Gastroesophageal sphincter (tissue), 4 donors: ENCODE results near the gene UBE2J2. TPM values are rescaled to one million over a fixed set of nuclear protein-coding genes. Genes with fewer than 3 reads are reported as not detected.

Experiments
- ATAC-seq: fragments of 150-250 bp; one replicate; pipeline ENCODE4 v1.9.1; 2016; ENCODE audit warnings: mild to moderate bottlenecking, moderate library complexity
- H3K27ac ChIP-seq, 4 donors: fragments of 200-600 bp; sonication (generic) in 3 of 4; 1 replicate in 3 of 4; 2 replicates in 1 of 4; pipeline ENCODE4 v1.5.1; 2016 to 2019
- H3K27me3 ChIP-seq: fragments of 200-600 bp; sonication (generic); one replicate; pipeline ENCODE4 v1.5.1; 2019
- H3K36me3 ChIP-seq, 2 donors: fragments of 200-600 bp; sonication (generic); one replicate each; pipeline ENCODE4 v1.5.1; 2019; ENCODE audit warnings: control low read depth in 1 of 2
- H3K4me1 ChIP-seq, 3 donors: fragments of 200-600 bp; sonication (generic); 1 replicate in 2 of 3; 2 replicates in 1 of 3; pipeline ENCODE4 v1.5.1; 2016 to 2019; ENCODE audit warnings: control low read depth in 2 of 3
- H3K4me3 ChIP-seq, 2 donors: fragments of 200-600 bp; sonication (generic); one replicate each; pipeline ENCODE4 v1.5.1; 2019; ENCODE audit warnings: mild to moderate bottlenecking in 1 of 2, moderate library complexity in 1 of 2
- H3K9me3 ChIP-seq, 3 donors: fragments of 200-600 bp; sonication (generic); one replicate each; pipeline ENCODE4 v1.5.1; 2017 to 2019; ENCODE audit warnings: control low read depth in 2 of 3
- EP300 ChIP-seq: sonication (generic); formaldehyde crosslinking; IDR thresholded peaks from one replicate; pipeline ENCODE4 v1.6.1; 2017; ENCODE audit warnings: antibody characterized with exemption, mild to moderate bottlenecking
- POLR2A ChIP-seq, 2 donors: fragments of 450-650 bp; IDR thresholded peaks; one replicate each; pipeline ENCODE4 v1.6.1; 2017; ENCODE audit warnings: antibody characterized with exemption in 2 of 2, mild to moderate bottlenecking in 2 of 2, moderate library complexity in 1 of 2
- POLR2AphosphoS5 ChIP-seq: sonication (generic); formaldehyde crosslinking; IDR thresholded peaks from one replicate; pipeline ENCODE4 v1.6.1; 2017; ENCODE audit warnings: antibody characterized with exemption
- WGBS, 2 donors: methylation state at CpG; one replicate each; pipeline ENCODE4 v1.1.5; 2018; ENCODE audit warnings: low coverage in 1 of 2; 5-methylcytosine and 5-hydroxymethylcytosine counted together
- total RNA-seq, 4 donors: library from RNA; depleted of rRNA; stranded (reverse); fragments of >200 nt; gene quantifications; one replicate each; pipeline ENCODE4 v1.1.0, GENCODE V29; 2016
- TF ChIP-seq, protein P1 (sequence below), 4 experiments: fragments of 200-600 bp in 2 of 4; fragments of 450-650 bp in 2 of 4; sonication (generic) in 1 of 4; IDR thresholded peaks; one replicate each; pipeline ENCODE4 v1.5.1; 2017 to 2019; ENCODE audit warnings: antibody characterized with exemption in 4 of 4, mild to moderate bottlenecking in 2 of 4, moderate library complexity in 2 of 4

UBE2J2 gene
- total RNA-seq, 4 donors from 2014 or later = 28.1 to 47.0 (median 37.9) TPM

DNA sequence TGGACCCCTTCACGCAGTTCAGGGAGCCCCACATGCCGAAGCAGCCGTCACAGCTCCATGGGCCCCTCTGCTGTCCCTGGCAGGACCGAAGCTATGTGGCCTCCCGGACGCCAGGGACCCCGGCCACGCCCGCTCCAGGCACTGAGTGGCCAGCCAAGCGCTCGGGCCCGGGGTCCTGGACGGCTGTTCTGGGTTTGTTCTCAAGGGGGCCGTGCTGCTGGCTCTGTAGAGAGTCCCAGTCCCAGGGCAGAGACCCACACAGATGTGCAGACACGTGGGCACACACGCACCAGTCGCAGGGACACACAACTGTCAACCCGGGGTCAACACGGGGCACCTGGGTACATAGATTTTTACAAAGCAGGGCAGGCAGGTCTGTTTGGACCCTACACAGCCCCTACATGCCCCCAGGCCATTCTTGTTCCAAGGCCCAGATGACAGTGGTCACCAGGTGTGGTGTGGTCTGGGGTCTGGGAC, 34.9 kb downstream of the UBE2J2 start:
- Histone ChIP-seq H3K36me3 (peaks cover 0 to 39% of the 10 kb centered on the region in 2 donors), H3K4me1 (peaks cover 0 to 20% (median 6%) of the 10 kb centered on the region in 3 donors), H3K27me3 (peaks cover 50% of the 10 kb centered on the region), H3K27ac (no peak overlapping the region), H3K4me3 (no peak overlapping the region), H3K9me3 (no peaks in the 10 kb centered on the region)
- TF ChIP-seq POLR2AphosphoS5 (no peak), EP300 (no peak), POLR2A (IDR thresholded peaks at IDR 0.05) (no peak)
- TF ChIP-seq, protein P1, sequence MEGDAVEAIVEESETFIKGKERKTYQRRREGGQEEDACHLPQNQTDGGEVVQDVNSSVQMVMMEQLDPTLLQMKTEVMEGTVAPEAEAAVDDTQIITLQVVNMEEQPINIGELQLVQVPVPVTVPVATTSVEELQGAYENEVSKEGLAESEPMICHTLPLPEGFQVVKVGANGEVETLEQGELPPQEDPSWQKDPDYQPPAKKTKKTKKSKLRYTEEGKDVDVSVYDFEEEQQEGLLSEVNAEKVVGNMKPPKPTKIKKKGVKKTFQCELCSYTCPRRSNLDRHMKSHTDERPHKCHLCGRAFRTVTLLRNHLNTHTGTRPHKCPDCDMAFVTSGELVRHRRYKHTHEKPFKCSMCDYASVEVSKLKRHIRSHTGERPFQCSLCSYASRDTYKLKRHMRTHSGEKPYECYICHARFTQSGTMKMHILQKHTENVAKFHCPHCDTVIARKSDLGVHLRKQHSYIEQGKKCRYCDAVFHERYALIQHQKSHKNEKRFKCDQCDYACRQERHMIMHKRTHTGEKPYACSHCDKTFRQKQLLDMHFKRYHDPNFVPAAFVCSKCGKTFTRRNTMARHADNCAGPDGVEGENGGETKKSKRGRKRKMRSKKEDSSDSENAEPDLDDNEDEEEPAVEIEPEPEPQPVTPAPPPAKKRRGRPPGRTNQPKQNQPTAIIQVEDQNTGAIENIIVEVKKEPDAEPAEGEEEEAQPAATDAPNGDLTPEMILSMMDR (IDR thresholded peaks at IDR 0.05) = no peak
- ATAC-seq = no peak
- WGBS, 2 donors = no CpG with 5 or more reads among the region's 19 CpGs

DNA sequence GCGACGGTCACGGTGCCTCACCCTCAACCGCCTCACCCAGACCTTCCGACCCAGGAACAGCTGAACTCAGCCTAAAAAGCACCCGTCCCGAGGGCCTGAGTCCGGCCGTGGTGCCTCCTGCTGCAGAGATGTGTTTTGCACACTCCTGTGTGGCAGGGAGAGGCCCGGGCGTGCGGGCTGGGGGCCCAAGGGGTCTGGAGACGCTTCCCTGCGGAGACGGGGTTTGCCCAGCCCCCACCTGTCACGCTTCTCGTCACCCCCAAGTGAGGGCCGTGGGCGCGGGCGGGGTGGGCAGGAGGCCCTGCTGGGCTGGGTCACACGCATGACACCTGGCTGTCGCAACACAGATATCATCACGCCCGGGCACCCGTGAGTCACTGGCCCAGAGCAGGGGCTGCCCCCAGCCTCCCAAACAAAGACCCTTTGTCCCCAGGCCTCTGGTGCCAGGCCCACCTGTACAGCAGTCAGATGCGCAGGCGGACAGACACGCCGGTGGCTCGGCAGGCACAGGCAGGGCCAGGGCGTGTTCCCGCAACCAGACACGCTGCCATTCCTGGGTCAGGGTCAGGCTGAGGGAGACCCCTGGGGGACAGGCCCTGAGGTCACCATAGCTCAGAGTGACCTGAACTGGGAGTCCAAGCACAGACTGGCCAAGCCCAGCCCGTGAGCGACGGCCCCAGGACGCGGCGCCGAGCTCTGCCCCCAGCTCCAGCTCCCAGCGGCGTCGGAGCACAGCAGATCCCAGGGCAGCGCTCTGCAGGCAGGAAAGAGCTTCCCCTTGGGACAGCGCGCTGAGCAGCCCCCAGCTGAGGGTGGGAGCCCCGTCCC, 35.6 kb downstream of the UBE2J2 start:
- WGBS, 2 donors = no CpG with 5 or more reads among the region's 48 CpGs
- no peak overlapping the region for H3K27ac ChIP-seq
- no peaks in the 10 kb centered on the region for H3K9me3 ChIP-seq
- peaks cover 0 to 33% of the 10 kb centered on the region in 2 donors for H3K36me3 ChIP-seq
- peaks cover 0 to 27% (median 10%) of the 10 kb centered on the region in 3 donors for H3K4me1 ChIP-seq
- no peak for TF ChIP-seq POLR2AphosphoS5
- no peak for TF ChIP-seq POLR2A (IDR thresholded peaks at IDR 0.05)
- TF ChIP-seq, protein P1 (IDR thresholded peaks at IDR 0.05) = no peak
- TF ChIP-seq EP300 = no peak
- H3K4me3 ChIP-seq = no peak overlapping the region
- ATAC-seq = no peak
- H3K27me3 ChIP-seq = peaks cover 50% of the 10 kb centered on the region

DNA sequence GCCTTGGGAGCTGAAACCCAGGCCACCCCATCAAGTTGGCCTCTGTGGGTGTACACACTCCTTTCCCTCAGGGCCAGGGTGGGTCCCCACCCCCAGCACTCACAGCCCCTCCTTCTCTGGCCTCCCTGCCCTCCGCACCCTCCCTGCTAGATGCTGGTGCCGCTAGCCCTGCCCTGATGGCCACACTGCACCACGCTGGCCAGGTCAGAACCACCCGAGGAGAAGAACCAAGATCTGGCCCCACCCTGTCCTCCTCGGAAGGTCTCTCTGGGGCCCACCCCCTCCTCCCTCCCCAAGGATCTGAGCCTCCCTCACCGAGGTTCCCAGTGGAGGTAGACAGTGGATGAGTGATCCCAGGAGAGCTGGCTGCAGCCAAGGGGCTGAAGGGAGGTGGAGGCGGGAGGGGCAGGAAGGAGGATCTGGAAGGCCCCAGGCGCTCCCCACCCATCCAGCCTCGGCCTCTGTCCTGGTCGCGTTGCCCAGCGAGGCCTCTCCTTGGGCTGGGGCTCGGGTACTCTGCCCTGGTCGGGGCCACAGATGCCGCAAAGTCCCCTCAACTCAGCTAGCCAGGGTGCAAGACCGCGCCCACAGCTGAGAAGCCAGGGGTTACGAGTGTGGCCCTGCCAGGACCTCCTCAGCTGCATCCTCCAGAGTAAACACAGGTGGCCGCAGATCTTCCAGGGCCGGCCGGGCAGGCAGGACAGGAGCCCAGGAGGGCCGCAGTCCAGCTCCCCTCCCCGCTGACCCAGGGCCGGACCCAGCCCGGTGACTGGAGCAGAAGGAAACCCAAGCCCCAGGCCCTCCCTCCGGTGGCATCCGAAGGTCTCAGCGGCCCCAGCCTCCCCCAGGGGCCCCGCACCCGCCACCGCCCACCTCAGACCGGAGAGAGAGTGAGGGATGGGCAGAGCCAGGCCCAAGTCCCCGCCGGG, 36.4 kb downstream of the UBE2J2 start:
- peaks cover 0 to 35% (median 15%) of the 10 kb centered on the region in 3 donors for H3K4me1 ChIP-seq
- 0% methylated on average over 1 of the region's 34 CpGs; no CpG with 5 or more reads in 1 of the 2 donors for WGBS, 2 donors
- TF ChIP-seq EP300 (no peak), POLR2AphosphoS5 (no peak), POLR2A (IDR thresholded peaks at IDR 0.05) (no peak)
- TF ChIP-seq, protein P1 (IDR thresholded peaks at IDR 0.05) = no peak
- H3K4me3 ChIP-seq = no peak overlapping the region
- ATAC-seq = no peak
- H3K36me3 ChIP-seq = peaks cover 0 to 24% of the 10 kb centered on the region in 2 donors
- no peak overlapping the region for H3K27ac ChIP-seq
- H3K9me3 ChIP-seq = peaks cover 0 to 4% (median 0%) of the 10 kb centered on the region in 3 donors
- H3K27me3 ChIP-seq = peaks cover 50% of the 10 kb centered on the region

DNA sequence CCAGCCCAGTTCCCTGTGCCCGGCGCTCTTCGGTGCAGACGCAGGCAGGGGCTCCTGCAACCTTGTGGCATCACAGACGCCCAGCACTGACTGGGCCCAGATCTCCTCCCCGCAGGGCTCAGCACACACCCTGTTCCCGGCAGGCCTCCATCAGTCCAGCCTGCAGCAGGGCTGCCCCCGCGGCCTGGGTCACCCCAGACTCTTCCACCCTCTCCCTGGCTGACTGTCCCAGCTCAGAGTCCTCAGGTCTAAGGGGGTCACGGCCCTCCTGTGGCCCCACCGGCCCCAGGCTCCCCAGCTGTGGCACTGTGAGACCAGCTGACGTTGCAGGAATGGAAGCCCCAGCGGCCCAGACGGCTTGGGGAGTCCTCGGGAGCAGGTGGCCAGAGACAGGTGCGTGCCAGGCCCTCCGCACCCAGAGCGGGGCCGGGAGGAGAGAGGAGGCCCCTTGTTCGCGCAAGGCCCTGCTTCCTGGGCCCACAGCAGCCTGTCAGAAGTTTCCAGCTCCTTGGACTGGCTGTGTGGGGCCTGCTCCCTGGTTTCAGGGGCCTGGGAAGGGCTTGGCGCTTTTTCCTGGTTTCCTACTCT, 37.4 kb downstream of the UBE2J2 start:
- TF ChIP-seq, protein P1 (IDR thresholded peaks at IDR 0.05) = no peak
- TF ChIP-seq POLR2A (IDR thresholded peaks at IDR 0.05) (no peak), EP300 (no peak), POLR2AphosphoS5 (no peak)
- Histone ChIP-seq H3K9me3 (peaks cover 0 to 4% (median 0%) of the 10 kb centered on the region in 3 donors), H3K36me3 (peaks cover 0 to 20% of the 10 kb centered on the region in 2 donors), H3K27me3 (peaks cover 42% of the 10 kb centered on the region), H3K27ac (no peak overlapping the region), H3K4me1 (peaks cover 0 to 35% (median 15%) of the 10 kb centered on the region in 3 donors), H3K4me3 (no peak overlapping the region)
- WGBS, 2 donors = 76% methylated on average over 9 of the region's 22 CpGs; no CpG with 5 or more reads in 1 of the 2 donors
- ATAC-seq = no peak
